SK-N-MC (cell line): Measurements from ENCODE around the gene SLC17A5.

Experiments
- DNase-seq: peaks from one replicate; pipeline ENCODE4 v3.0.0-alpha.2; 2011; ENCODE audit warnings: low read depth, low spot score
- H3K27ac ChIP-seq: fragments of 200-600 bp; sonication (generic); 2 replicates; pipeline ENCODE4 v1.5.1; 2016; ENCODE audit warnings: mixed run types
- H3K36me3 ChIP-seq: fragments of 200-600 bp; sonication (generic); 2 replicates; pipeline ENCODE4 v1.6.1; 2017; ENCODE audit warnings: antibody characterized with exemption, low read length, mixed read lengths; ENCODE audit not compliant: insufficient read depth
- H3K4me3 ChIP-seq: fragments of 200-600 bp; sonication (generic); 2 replicates; pipeline ENCODE4 v1.5.1; 2016
- H3K9ac ChIP-seq: fragments of 200-600 bp; sonication (generic); 2 replicates; pipeline ENCODE4 v1.8.0; 2017; ENCODE audit warnings: mixed run types, mixed read lengths; ENCODE audit not compliant: insufficient read length
- H3K9me3 ChIP-seq: fragments of 200-600 bp; sonication (generic); 2 replicates; pipeline ENCODE4 v1.6.1; 2017; ENCODE audit warnings: low read depth, mild to moderate bottlenecking, antibody characterized with exemption, low read length, moderate library complexity, mixed read lengths
- EZH2 ChIP-seq: fragments of 200-600 bp; sonication (generic); IDR thresholded peaks from one replicate; pipeline ENCODE4 v1.6.1; 2017; ENCODE audit warnings: antibody characterized with exemption
- FOXP2 ChIP-seq: optimal IDR thresholded peaks from 2 replicates; pipeline ENCODE3; 2011; ENCODE audit warnings: mild to moderate bottlenecking, moderate library complexity; ENCODE audit not compliant: insufficient read depth; ENCODE audit errors: extremely low read length, control extremely low read depth
- POLR2AphosphoS5 ChIP-seq: IDR thresholded peaks from 2 replicates; pipeline ENCODE4 v1.6.1; 2012; ENCODE audit warnings: mild to moderate bottlenecking, low read depth, low read length, borderline replicate concordance

SLC17A5 gene

GRCh38 chr6:73614802-73615201 lies 39.0 kb downstream of the SLC17A5 start:
- H3K4me3 ChIP-seq, result no peak overlapping the region
- H3K9ac ChIP-seq, result no peak overlapping the region
- TF ChIP-seq POLR2AphosphoS5, result no peak
- TF ChIP-seq FOXP2, result no peak
- no peak for TF ChIP-seq EZH2
- H3K9me3 ChIP-seq, result no peaks in the 10 kb centered on the region
- no peaks in the 10 kb centered on the region for H3K36me3 ChIP-seq
- DNase-seq, result no peak
- no peak overlapping the region for H3K27ac ChIP-seq

- H3K9ac ChIP-seq, result no peak overlapping the region
- H3K27ac ChIP-seq, result no peak overlapping the region
- H3K4me3 ChIP-seq, result no peak overlapping the region
- H3K36me3 ChIP-seq, result no peaks in the 10 kb centered on the region
- TF ChIP-seq EZH2, result no peak
- TF ChIP-seq FOXP2, result no peak
- TF ChIP-seq POLR2AphosphoS5, result no peak
- H3K9me3 ChIP-seq, result no peaks in the 10 kb centered on the region
- DNase-seq, result no peak
Measured at GRCh38 chr6:73613806-73614536, 39.8 kb downstream of the SLC17A5 start.

GRCh38 chr6:73612611-73613010 lies 41.2 kb downstream of the SLC17A5 start:
- no peak for TF ChIP-seq EZH2
- TF ChIP-seq FOXP2, result no peak
- TF ChIP-seq POLR2AphosphoS5, result no peak
- H3K9ac ChIP-seq, result no peak overlapping the region

GRCh38 chr6:73610444-73611275 lies 43.1 kb downstream of the SLC17A5 start:
- Histone ChIP-seq H3K9me3 (no peaks in the 10 kb centered on the region), H3K36me3 (no peaks in the 10 kb centered on the region), H3K4me3 (no peak overlapping the region), H3K27ac (no peak overlapping the region), H3K9ac (no peak overlapping the region)
- TF ChIP-seq POLR2AphosphoS5 (no peak), FOXP2 (no peak), EZH2 (no peak)
- no peak for DNase-seq

More at GRCh38 chr6:73612611-73613010, 41.2 kb downstream of the SLC17A5 start:
- no peak overlapping the region for H3K4me3 ChIP-seq
- no peak overlapping the region for H3K27ac ChIP-seq
- no peak for DNase-seq
- H3K9me3 ChIP-seq, result no peaks in the 10 kb centered on the region
- no peaks in the 10 kb centered on the region for H3K36me3 ChIP-seq

- no peak overlapping the region for H3K4me3 ChIP-seq
- H3K9ac ChIP-seq, result no peak overlapping the region
- H3K36me3 ChIP-seq, result no peaks in the 10 kb centered on the region
- no peak for TF ChIP-seq FOXP2
- TF ChIP-seq EZH2, result no peak
- TF ChIP-seq POLR2AphosphoS5, result no peak
- H3K9me3 ChIP-seq, result no peaks in the 10 kb centered on the region
- no peak overlapping the region for H3K27ac ChIP-seq
- no peak for DNase-seq
Measured at GRCh38 chr6:73608761-73609160, 45.0 kb downstream of the SLC17A5 start.

- Histone ChIP-seq H3K9ac (no peak overlapping the region), H3K4me3 (no peak overlapping the region), H3K36me3 (no peaks in the 10 kb centered on the region), H3K27ac (no peak overlapping the region), H3K9me3 (no peaks in the 10 kb centered on the region)
- DNase-seq, result no peak
- no peak for TF ChIP-seq FOXP2
- no peak for TF ChIP-seq EZH2
- no peak for TF ChIP-seq POLR2AphosphoS5
Measured at GRCh38 chr6:73606428-73606827, 47.4 kb downstream of the SLC17A5 start.

- Histone ChIP-seq H3K9ac (no peak overlapping the region), H3K4me3 (no peak overlapping the region), H3K36me3 (no peaks in the 10 kb centered on the region), H3K9me3 (no peaks in the 10 kb centered on the region), H3K27ac (no peak overlapping the region)
- no peak for DNase-seq
- TF ChIP-seq FOXP2, result no peak
- TF ChIP-seq EZH2, result no peak
- TF ChIP-seq POLR2AphosphoS5, result no peak
Measured at GRCh38 chr6:73604461-73604860, 49.3 kb downstream of the SLC17A5 start.

- DNase-seq, result no peak
- Histone ChIP-seq H3K9ac (no peak overlapping the region), H3K36me3 (no peaks in the 10 kb centered on the region), H3K27ac (no peak overlapping the region), H3K4me3 (no peak overlapping the region), H3K9me3 (no peaks in the 10 kb centered on the region)
- no peak for TF ChIP-seq FOXP2
Measured at GRCh38 chr6:73604020-73604419, 49.8 kb downstream of the SLC17A5 start.
